HG02981 (cell line): ENCODE measurements around the gene KCNJ15.

Experiments
- ATAC-seq: cut with Tn5 transposase; IDR thresholded peaks from one replicate; pipeline ENCODE4 v1.9.1; 2021; ENCODE audit warnings: mild to moderate bottlenecking, moderate library complexity; ENCODE audit not compliant: unreplicated experiment

Gene KCNJ15

DNA sequence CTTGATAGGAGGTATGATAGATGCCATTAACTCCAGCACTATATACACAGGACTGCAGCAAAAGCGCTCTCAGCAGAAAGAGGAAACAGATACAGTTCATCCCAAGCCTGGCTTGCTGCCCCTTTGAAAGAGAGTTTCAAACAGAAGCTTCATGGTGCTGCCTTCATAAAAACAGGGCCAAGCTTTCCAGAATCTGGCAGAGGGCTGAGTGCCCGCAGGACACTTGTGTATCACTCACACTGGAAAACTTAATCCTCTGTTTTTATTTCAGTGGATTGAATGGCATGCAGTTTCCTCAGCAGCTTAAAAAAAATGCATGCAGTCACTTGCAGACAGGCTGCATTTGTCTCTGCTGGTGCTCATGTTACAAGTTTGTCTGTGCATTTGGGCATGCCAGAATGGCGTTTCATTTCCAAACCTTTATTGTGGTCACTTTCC, 40.4 kb downstream of the KCNJ15 start:
- no peak for ATAC-seq

GRCh38 chr21:38297871-38298270, 41.1 kb downstream of the KCNJ15 start:
- no peak for ATAC-seq

GRCh38 chr21:38298832-38299231, 42.0 kb downstream of the KCNJ15 start:
- no peak for ATAC-seq

GRCh38 chr21:38299671-38300070, 42.9 kb downstream of the KCNJ15 start:
- no peak for ATAC-seq

- ATAC-seq = no peak
These were observed 43.4 kb downstream of the KCNJ15 start for GRCh38 chr21:38300141-38300578.

DNA sequence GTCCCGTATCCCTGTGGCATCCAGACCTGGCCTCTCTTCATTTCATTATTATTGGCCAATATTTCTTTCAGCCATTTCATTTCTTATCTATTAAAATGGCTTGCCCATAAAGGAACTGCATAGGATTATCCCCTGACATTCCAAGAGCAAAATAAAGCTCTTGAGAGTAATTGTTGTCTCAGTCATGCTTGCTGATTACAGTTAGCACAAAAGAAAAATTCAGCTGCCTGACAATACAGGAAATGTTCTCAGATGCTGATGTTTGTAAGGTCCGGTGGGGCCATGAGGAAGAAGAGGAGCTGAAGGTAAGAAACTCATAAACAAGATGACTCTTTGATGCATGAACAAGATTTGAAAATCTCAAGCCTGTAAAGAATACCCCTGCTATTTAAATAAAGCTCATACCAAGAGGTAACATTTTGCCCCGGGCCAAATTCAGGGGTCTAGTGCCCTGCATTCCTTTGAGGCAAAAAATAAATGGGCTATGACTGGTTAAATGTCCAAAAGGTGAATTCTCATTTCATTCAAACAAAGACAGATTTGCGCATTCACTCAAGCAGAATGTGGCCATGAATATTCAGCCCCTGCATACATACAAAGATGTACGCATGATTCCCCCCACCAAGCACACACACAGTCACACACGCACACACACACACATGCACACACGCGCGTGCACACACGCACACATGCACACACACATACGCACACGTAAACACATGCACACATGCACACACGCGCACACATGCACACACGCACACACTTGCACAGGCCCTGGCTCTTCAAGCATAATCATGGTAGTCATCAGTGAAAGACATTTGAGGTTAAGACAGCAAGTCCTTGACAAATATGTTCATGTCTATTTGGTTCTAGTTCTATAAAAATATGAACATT, 44.8 kb downstream of the KCNJ15 start:
- ATAC-seq = no peak

DNA sequence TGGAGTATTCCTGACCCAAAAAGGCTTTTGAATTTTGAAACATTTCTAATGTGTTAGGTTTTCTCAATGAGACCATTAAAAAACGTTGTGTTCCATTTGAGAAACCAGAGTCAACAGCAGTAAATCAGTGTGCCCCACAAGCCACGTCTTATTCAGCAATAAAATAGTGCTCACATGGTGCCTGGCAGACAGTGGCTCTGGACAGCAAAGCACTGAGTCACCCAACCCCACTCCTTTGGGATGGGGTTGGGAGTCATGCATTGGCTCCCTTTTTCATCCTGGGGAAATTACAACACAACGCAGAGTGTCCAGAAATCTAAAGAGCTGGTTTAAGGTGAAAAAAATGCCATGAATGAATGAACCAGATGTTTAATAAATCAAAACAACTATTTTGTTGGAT, 46.5 kb downstream of the KCNJ15 start:
- no peak for ATAC-seq

DNA sequence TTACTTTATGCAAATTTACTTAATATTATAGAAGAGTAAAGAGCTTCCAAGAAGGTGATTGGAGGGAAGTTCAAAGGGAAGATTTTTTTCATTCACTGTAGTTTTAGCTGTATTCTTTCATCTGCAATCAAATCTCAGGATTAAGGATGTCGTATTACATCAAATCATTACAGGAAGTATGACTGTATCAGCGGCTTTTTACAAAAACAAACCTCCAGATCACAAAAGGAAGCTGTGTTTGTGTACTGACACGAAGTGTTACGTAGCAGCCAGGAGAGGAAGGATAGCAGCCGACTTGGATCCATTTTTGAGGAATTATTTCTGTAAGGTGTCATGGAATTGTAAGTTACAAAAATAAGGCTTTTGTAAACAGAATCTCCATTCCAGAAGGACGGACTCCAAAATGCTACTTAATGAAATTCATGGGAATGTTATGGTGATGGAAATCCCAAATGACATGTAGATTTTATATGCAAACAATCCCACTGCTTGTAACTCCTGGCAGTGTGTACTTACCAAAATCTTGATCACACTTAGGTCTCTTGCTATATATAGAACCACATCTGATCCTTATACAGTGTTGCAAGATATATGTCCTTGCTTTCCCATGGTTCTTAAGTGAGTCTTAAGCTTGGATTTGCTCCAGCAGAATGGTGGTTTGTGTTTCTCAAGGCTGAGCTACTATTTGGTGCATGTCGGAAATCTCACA, 49.8 kb downstream of the KCNJ15 start:
- ATAC-seq = no peak

DNA sequence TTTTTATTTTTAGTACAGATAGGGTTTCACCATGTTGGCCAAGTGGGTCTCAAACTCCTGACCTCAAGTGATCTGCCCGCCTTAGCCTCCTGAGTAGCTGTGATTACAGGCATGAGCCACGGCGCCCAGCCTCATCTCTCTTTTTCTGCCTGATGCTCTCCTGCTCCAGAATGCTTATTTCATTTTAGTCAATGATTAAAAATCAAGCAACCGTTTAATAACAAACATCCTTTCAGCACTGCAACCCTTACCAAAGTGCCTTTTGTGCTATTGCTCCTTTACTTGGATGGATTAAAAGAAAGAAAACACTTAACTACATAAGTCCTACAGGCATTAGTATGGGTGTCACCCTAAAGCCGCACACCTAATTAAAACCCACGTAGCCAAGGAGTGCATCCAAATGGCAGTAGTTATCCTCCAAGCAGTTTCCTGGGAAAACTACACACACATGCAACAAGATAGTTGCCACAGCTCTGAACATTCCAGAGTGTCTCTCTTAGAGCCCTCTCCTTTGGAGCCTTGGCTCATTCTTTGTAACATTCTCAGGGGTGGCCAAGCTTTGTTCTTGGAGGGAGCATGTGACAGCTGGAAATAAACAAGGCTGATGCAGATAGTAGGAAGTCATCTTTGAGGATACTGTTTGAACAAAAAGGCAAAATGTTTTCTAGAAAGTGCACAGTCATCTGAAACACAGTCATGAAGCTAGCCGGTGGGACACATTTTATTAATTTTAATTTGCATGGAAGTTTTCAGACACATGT, 51.2 kb downstream of the KCNJ15 start:
- no peak for ATAC-seq

DNA sequence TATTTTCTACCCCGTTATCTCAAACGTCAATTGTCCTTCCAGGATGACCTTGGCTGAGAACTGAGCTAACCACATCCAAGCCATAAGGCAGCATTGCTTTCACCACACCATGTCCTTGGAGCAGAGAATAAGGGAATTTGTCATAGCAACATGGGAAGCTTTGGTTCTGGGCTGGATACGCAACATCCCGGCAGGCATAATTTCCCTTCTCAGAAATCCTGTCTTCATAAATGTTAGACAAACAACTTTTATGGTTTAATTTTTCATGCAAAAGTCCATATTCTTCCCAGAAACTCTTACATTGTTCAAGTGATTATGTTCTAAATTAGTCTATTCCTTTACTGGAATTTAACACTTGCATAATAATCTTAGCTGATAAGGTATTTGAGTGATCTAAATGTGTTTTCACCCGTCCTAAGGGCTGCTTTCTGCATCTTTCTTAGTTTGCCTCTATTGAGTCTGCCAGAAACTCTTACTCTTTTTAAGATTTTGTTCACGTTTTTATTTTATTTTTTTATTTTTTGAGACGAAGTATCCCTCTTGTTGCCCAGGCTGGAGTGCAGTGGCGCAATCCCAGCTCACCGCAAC, 51.8 kb downstream of the KCNJ15 start:
- no peak for ATAC-seq

DNA sequence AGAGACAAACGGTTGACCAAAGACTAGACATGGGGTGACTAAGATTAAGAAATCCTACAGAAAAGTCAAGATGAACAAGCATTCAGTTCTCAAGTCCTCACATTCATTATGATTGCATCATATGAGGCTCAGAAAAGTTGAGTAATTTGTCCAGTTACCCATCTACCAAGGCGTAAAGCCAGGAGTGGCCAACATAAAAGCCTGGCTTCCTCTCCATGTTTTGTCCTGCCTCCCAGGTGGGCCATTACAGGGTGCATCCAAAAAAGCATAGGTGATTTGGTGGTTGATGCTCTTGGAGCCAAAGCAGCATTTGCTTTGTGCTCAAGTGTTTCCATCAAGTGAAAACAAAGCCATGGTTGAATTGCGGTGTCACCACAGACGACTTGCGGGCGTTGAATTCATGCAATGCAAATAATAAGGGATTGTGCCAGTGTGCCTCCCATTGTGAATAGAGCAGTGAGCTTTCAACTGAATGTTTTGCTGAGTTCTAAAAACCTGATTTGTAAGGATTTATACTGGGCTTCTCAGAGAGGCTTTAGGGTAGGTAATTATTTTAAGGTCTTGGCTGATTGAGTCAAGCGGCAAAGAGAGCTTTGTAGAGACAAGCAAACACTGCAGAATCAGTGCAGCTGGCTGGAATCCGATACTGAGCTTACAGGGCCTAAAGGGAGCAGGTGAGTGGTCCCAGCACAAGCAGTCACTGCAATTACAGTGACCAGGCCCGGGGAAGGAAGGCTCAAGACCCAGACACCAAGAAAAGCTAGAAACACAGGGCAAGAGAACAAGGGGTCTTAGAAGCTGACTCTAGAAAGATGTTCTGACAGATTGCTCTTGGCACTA, 54.1 kb downstream of the KCNJ15 start:
- ATAC-seq = no peak

DNA sequence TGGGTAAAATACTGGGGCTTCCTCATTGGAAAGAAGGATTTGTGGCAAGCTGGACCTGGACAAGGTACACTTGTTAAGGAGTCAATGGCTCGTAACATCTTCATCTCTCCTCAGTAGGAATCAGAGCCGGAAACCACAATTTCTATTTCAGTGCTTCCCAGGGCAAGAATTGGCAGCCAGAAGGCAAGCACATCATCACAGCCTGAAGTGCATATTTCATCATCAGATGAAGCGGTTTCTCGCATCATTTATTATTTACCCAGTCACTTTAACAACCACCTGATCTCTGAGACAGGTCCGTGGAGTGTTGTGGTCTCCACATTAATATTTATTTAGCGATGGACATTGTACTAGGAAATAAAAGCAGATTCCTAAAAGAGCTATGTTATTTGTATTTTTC, 55.0 kb downstream of the KCNJ15 start:
- no peak for ATAC-seq

DNA sequence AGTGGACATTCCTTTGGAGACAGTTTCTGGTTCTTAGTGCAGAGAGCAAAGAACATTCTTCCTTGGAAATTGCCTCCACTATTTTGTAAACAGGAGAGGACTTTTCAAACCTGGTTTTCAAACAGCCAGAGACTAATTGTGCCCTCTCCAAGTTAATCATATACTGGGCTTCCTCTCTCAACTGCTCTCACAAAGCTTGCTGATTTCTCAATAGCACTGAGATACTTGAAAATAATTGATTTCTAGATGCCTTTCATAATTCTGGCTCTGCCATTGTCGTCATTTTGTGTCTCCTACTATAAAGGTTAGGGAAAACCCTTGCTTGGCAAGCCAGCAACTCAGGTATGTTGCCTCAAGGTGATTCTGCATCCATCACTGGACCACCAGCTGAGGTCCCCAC, 56.0 kb downstream of the KCNJ15 start:
- ATAC-seq = no peak

GRCh38 chr21:38314558-38314957, 57.8 kb downstream of the KCNJ15 start:
- no peak for ATAC-seq

GRCh38 chr21:38315122-38315521, 58.3 kb downstream of the KCNJ15 start:
- no peak for ATAC-seq

DNA sequence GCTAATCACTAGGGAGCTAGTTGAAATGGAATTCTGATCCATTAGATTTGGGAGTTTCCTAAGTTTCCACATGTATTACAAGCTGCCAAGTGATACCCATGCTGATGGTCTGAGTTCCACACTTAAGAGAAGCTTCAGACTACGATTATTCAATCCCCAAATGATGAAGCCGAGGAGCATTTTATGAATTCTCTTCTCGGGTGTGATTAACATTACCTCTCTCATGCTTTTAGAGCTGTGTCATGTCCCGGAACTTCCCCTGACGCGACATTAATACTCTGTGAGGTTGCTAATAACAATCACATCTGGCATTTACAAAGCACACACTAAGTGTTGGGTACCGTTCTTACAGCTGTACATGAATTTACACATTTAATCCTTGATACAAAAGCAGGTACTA, 63.0 kb downstream of the KCNJ15 start:
- no peak for ATAC-seq

- ATAC-seq = no peak
These were observed 64.8 kb downstream of the KCNJ15 start for GRCh38 chr21:38321568-38321967.

DNA sequence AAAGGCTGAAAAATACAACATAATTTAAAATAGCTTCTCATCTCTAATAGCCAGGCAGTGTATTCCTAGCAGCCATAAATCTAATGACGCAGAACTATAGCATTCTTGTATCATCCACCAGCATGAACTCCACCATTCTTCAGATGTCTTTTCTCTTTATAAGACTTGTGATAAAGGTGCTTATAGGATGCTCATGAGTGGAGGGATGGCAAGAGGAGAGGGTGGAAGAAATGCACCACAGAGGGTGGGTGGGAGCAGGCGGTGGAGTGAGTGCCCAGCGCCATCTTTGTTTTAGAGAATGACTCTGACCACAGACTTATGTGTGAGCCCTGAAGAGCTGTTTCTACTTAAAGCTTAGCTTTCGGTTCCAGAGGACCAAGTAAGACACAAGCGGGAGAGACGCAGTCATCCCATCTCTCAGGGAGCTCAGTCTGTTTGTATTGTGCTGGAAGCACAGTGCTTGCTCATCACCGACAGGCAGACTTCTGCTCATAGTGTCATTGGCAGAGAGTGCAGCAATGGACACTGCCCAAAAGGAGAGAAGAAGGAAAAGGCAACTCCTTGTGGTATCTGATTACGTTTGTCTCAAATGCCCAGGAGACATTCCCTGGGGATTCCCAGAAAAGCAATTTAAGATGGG, 65.6 kb downstream of the KCNJ15 start:
- ATAC-seq = no peak

- no peak for ATAC-seq
These were observed 67.1 kb downstream of the KCNJ15 start for GRCh38 chr21:38323721-38324531.
